ENCODE data around the gene RPLP2.

The RPLP2 gene

DNA sequence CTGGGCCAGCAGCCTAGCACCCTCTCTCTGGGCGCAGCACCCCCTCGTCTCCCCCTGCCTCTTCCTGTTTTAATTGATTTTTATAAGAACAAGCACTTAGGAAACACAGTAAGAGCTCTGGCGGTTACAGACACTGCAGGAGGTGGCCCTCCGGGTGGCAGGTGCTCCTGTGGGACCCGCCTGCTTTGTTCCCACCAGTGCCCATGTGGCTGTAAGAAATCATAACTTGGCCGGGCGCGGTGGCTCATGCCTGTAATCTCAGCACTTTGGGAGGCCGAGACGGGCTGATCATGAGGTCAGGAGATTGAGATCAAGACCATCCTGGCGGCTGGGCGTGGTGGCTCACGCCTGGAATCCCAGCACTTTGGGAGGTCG, 51.3 kb downstream of the RPLP2 start:
- FAIRE-seq (no peak), DNase-seq (ENCODE audit: insufficient read length, low spot score) (no peak)

DNA sequence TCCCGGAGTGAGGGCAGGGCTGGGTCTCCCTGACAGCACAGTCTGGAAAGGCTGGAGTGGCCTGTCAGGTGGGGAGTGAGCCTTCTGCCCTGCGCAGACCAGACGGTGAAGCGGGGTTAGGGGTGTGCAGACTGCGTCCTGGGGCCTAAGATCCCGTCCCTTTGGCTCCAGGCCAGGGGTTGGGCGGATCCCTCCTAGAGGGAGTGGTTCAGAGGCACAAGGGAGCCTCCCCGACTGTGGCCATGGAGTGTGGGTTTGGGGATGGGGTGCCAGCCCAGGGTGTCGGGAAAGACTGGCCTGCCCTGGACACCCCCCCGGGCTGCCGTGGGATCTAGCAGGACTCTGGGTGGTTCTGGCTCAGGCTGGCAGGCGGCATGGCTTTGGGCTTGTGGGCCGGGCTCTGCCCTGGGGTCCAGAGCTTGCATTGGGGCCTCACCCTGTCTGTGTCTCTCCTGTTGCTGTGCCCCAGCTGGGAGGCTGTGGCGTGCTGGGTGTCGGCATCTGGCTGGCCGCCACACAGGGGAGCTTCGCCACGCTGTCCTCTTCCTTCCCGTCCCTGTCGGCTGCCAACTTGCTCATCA, 52.4 kb downstream of the RPLP2 start:
- no peak for DNase-seq (ENCODE audit: insufficient read length, low spot score)
- no peak for FAIRE-seq
